T-helper 1 cell treated with Interleukin-12 subunit alpha and Interleukin-12 subunit beta and Interleukin-4 antibody, amounts not matched to agents 30 μg/mL and 1 μg/mL, for 36 hours (primary cell): Measurements from ENCODE around the gene TWIST1.

Source experiments
- H3K27ac Mint-ChIP-seq: one replicate; pipeline ENCODE4 v1.8.0; 2021; ENCODE audit warnings: mild to moderate bottlenecking, mixed read lengths
- H3K27me3 Mint-ChIP-seq: one replicate; pipeline ENCODE4 v1.8.0; 2021; ENCODE audit warnings: low read depth, mixed read lengths
- H3K36me3 Mint-ChIP-seq: one replicate; pipeline ENCODE4 v1.8.0; 2021; ENCODE audit warnings: low read depth, mixed read lengths
- H3K4me1 Mint-ChIP-seq: one replicate; pipeline ENCODE4 v1.8.0; 2021; ENCODE audit warnings: low read depth, mixed read lengths
- H3K4me3 Mint-ChIP-seq: one replicate; pipeline ENCODE4 v1.8.0; 2021; ENCODE audit warnings: mild to moderate bottlenecking, moderate library complexity, mixed read lengths
- H3K9me3 Mint-ChIP-seq: one replicate; pipeline ENCODE4 v1.8.0; 2021; ENCODE audit warnings: mixed read lengths

The TWIST1 gene

DNA sequence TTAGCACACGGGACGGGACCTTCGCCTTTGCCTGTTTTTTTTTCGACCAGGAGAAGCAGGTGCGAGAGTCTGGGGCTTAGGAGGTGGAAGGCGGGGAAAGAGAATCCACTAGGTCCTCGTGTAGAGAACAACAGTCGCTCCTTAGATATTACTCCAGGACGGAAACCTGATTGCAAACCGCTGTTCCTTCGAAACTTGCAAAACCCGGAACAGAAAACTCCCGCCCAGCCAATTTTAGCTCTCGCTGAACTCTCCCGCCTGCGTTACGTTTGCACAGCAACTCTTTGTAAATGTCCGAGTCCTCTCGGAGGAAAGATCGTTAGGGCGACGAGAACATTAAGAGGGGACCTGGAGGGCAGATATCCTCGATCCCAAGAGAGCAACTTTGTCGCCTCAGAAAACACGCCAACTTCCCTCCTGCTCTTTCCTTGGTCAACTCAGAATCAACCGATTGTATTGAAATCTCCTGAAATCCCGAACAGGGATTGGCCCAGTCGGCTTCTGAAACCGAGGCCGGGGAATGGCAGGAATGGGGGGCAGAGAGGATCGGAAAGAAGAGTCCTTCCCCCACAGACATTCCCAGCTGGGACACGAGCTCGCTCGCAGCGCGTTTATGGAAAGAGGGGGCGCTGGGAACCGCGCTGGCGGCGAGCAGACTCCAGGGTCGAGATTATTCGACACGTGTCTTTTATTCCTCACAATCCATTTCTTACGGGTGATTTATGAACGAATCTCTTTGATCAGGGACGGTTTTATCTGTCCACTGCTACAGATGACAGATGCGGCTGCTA lies 9.9 kb downstream of the TWIST1 start:
- peaks cover 4% of the 10 kb centered on the region for H3K36me3 Mint-ChIP-seq
- peaks cover 6% of the 10 kb centered on the region for H3K4me1 Mint-ChIP-seq
- no peak overlapping the region for H3K4me3 Mint-ChIP-seq
- no peak overlapping the region for H3K27ac Mint-ChIP-seq
- peaks cover 90% of the 10 kb centered on the region for H3K27me3 Mint-ChIP-seq
- H3K9me3 Mint-ChIP-seq = peaks cover 4% of the 10 kb centered on the region

DNA sequence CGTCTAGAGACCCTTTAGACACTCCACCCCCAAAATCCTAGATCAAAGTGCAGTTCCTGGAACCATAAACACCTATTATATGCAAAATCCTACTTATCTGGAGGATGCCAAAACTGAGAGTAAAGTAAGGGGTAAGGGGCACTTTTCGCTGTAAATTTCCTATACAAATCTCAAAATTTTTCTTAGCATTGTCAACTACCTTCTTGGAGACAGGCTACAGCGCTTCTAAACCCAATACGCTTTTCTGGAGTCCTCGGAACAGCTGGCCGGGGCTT lies 10.4 kb downstream of the TWIST1 start:
- Mint-ChIP-seq H3K4me1 (peaks cover 6% of the 10 kb centered on the region), H3K27me3 (peaks cover 85% of the 10 kb centered on the region), H3K36me3 (peaks cover 4% of the 10 kb centered on the region), H3K4me3 (no peak overlapping the region), H3K27ac (no peak overlapping the region), H3K9me3 (peaks cover 4% of the 10 kb centered on the region)

DNA sequence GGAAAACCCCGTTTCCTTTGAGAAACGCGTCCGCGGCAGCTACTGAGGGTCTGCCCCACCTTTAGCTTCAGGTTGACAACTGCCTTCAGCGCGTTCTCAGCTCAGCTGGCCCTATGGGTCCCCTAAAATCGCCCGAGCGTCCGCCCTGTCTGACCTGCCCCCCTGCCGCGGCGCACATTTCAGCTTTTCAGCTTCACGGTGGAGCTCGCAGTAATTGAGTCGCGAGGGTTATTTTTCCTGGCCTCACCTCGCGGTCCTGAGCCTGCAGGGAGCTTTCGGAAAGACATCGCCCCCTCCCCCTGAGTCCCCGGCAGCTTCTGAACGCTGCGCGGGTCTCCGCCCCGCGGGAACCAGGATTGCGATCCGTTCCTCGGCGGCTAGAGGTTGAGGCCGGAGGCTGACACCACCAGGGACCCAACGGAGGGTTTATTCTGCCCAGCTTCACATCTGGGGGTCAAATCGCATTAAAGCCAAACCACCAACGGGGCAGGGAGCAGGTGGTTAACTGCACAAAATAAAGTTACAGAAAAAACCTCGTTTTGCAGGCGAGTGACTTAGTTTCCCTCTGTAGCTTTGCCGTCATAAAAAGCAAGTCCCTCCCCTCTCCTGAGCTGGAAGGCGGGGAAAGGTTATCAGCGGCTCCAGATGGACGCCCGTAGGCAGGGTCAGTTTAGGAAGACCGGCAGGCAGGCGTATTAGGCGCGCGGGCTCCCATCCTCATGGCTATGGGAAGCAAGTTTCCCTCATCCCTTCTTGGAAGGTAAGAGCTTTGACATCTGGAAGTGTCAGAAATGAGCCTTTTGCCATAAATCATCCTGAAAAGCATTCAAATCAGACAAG lies 11.0 kb downstream of the TWIST1 start:
- peaks cover 6% of the 10 kb centered on the region for H3K4me1 Mint-ChIP-seq
- H3K27me3 Mint-ChIP-seq = peaks cover 79% of the 10 kb centered on the region
- H3K9me3 Mint-ChIP-seq = peaks cover 4% of the 10 kb centered on the region
- H3K4me3 Mint-ChIP-seq = no peak overlapping the region
- H3K36me3 Mint-ChIP-seq = peaks cover 4% of the 10 kb centered on the region
- no peak overlapping the region for H3K27ac Mint-ChIP-seq

DNA sequence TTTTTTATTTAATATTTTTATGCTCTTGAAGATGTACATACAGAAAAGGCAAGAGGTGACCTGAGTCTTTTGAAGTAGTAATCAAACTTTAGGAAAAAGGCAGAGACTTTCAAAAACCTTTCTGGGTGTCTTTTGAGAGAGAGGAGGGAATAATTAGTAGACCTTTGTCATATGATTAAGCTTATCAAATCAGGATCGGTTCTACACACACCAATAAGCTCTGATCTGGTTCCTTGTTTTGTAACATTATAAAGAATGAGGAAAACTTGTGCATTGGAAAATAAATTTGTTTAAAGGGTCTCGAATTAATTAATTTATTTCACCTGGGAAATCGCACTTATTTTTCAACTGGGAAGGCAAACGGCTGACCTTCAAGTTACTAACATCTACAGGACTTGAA lies 11.9 kb downstream of the TWIST1 start:
- Mint-ChIP-seq H3K27me3 (peaks cover 70% of the 10 kb centered on the region), H3K9me3 (peaks cover 4% of the 10 kb centered on the region), H3K4me3 (no peak overlapping the region), H3K27ac (no peak overlapping the region), H3K4me1 (peaks cover 4% of the 10 kb centered on the region), H3K36me3 (no peaks in the 10 kb centered on the region)

DNA sequence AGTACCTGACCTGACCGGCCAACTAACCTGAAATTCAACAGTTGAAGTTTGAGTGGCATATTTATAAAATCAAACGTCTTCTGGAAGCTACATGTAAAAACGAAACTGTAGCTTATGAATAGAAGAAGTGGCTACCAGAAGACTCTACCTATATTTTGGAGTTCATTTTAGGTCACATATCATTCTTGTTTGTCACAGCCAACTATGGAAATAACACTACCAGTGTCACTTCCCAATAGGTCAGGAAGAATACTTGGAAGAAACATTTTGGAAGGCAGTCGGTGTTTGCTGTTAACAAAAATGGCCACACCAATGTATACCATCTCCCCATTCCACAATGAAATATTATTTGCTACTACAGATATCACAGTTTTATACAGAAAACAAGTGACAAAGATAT lies 12.6 kb downstream of the TWIST1 start:
- H3K27ac Mint-ChIP-seq = no peak overlapping the region
- no peak overlapping the region for H3K4me3 Mint-ChIP-seq
- peaks cover 63% of the 10 kb centered on the region for H3K27me3 Mint-ChIP-seq
- H3K36me3 Mint-ChIP-seq = no peaks in the 10 kb centered on the region
- H3K4me1 Mint-ChIP-seq = peaks cover 4% of the 10 kb centered on the region
- H3K9me3 Mint-ChIP-seq = no peaks in the 10 kb centered on the region

DNA sequence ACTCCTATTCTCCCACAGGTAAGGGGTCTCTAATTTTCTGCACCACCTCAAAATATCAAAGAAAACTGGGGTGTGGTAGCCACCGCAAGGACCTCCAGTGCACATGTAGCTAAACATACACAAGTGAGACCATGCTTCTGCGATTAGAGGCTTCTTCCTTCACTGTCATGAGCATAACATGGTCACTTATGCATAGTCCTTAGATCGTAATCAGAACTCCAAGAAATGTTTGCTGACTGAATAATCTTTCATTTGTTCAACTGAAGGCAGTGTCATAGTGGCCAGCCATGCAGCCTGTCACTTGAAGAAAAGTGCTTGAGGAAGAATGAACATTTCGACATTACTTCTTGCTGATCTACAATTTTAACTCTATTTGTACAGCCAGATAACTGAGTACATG lies 14.6 kb downstream of the TWIST1 start:
- peaks cover 47% of the 10 kb centered on the region for H3K27me3 Mint-ChIP-seq

DNA sequence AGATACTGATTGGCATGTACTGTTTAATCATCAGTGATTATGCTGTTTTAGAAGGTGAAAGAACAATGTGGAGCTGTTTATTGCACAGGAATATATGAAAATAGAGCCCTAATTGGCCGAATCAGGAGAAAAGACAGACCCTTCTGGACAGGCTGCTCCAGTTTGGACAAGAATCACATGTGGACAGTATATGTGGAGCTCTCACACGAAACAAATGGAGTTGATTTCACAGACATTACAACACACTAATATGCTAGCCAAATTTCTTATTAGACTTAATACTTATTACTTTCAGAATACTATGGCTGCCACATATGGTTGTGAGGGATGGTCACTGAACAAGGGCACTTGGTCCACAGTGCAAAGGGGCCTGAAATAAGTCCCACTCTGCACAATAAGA lies 15.5 kb downstream of the TWIST1 start:
- Mint-ChIP-seq H3K36me3 (no peaks in the 10 kb centered on the region), H3K27me3 (peaks cover 37% of the 10 kb centered on the region), H3K27ac (no peak overlapping the region), H3K9me3 (no peaks in the 10 kb centered on the region), H3K4me3 (no peak overlapping the region), H3K4me1 (no peaks in the 10 kb centered on the region)

More for the DNA sequence above, 14.6 kb downstream of the TWIST1 start:
- Mint-ChIP-seq H3K27ac (no peak overlapping the region), H3K4me1 (peaks cover 4% of the 10 kb centered on the region), H3K36me3 (no peaks in the 10 kb centered on the region), H3K9me3 (no peaks in the 10 kb centered on the region), H3K4me3 (no peak overlapping the region)

DNA sequence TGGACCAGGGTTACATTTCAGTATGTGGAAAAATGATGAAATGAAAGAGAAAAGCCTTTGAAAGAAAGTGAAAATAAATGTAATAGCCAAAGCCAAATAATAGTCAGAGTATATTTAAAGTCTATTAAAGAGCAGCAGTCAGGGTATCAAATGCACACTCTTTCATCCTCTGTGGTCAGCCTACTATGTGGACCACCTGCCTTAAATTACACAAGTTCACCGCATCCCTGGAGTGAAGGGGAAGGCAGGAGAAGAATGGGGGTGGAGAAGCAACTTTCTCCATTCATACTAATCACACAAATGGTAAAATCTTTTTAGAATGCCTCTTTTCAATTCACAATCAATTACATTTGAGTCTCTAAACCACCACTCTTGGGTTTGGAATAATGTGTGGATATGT lies 16.0 kb downstream of the TWIST1 start:
- H3K4me3 Mint-ChIP-seq = no peak overlapping the region
- no peaks in the 10 kb centered on the region for H3K36me3 Mint-ChIP-seq
- H3K4me1 Mint-ChIP-seq = no peaks in the 10 kb centered on the region
- no peaks in the 10 kb centered on the region for H3K9me3 Mint-ChIP-seq
- peaks cover 33% of the 10 kb centered on the region for H3K27me3 Mint-ChIP-seq
- no peak overlapping the region for H3K27ac Mint-ChIP-seq

DNA sequence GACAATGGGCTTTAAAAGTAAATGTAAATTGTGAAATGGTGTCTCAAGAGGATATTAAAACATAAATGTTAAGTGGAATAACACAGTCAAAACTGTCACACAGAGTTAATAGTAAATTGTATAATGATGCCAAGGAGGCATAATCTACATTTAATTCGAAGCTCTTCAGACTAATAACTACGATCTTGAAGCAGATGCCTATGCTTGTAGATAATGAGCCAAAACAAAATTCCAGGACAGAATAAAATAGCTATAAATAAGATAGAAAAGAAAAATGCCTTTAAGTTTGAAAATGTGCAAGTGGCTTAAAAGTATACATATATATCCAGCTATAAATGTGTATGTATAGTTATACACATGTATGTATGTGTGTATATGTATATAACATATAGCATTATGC lies 17.5 kb downstream of the TWIST1 start:
- no peaks in the 10 kb centered on the region for H3K9me3 Mint-ChIP-seq
- H3K36me3 Mint-ChIP-seq = no peaks in the 10 kb centered on the region
- no peaks in the 10 kb centered on the region for H3K4me1 Mint-ChIP-seq
- H3K27me3 Mint-ChIP-seq = peaks cover 17% of the 10 kb centered on the region
- no peak overlapping the region for H3K27ac Mint-ChIP-seq
- no peak overlapping the region for H3K4me3 Mint-ChIP-seq

DNA sequence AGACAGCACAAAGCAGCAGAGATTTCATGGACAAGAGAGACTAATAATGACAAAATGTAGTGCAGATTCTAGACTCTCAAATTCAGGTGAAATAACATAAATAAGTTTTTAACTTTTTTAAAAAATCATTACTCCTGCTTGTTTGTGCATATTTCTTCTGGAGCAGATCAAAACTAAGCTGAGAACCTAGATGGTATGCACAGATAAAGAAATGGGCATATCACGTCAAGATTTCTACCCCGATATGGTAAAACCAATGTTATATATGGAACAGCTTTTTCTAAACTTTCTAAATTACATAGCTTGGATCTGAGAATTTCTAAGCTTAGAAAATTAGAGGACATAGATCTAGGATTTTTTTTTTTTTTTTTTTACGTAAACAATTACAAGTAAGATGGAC lies 18.2 kb downstream of the TWIST1 start:
- Mint-ChIP-seq H3K4me1 (no peaks in the 10 kb centered on the region), H3K9me3 (no peaks in the 10 kb centered on the region), H3K27me3 (peaks cover 10% of the 10 kb centered on the region), H3K36me3 (no peaks in the 10 kb centered on the region), H3K27ac (no peak overlapping the region), H3K4me3 (no peak overlapping the region)

DNA sequence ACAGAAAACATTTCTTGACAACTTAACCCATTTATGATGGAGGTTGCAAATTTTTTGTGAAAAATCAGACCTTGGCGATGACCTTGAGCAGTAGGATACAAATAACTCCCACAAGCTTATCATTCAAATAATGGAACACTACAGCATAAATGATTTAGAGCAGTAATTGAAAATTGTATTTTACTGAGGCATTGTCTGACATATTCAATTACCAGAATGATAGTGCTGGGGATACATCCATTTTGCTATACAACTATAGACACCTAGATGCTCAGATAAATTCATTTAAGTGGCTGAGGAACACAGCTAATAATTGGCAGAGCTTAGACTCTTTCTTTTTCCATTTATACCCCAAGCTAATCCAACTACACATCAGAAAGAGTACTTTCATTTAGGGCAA lies 18.9 kb downstream of the TWIST1 start:
- peaks cover 9% of the 10 kb centered on the region for H3K27me3 Mint-ChIP-seq
- H3K9me3 Mint-ChIP-seq = no peaks in the 10 kb centered on the region
- no peaks in the 10 kb centered on the region for H3K4me1 Mint-ChIP-seq
- no peak overlapping the region for H3K27ac Mint-ChIP-seq
- no peak overlapping the region for H3K4me3 Mint-ChIP-seq
- H3K36me3 Mint-ChIP-seq = no peaks in the 10 kb centered on the region

DNA sequence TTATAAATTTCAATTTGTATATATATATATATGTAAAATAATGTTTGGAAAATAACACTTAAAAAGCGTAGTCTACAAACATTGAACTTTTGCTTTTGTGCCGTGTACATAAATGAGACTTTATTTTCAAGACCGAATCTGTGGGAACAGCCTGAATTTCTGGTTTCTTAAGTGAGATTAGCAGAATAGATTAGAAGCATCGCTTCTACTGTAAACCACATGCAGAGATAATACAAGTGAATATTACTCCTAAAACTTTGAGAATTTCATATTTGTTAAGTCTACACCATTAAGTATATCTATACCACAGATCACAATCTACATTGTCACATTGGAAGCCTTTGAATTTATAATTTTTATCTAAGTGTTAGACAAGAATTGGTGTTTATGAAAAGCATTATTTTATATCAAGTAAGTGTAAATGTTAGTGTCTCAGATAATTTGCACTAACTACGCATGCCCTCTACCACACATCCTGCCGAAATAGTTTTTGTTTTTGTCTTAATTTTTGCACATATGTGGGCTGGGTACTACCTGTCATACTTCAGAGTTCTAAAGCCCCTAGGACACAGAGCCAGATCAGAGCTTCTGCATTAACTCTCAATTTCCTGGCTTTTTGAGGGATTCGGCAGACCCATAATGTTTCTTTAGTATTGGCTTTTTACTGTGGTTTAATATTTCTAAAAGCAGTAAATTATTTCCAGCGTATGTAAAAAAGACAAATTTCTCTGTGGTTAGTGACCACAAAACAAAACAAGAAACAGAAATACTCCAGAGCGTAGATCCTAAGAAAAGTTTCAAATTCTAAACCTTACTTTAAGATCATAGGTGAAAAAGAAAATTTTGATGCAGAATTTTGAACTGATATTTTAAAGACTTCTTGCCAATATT lies 20.0 kb downstream of the TWIST1 start:
- Mint-ChIP-seq H3K4me3 (no peak overlapping the region), H3K27ac (no peak overlapping the region), H3K9me3 (no peaks in the 10 kb centered on the region), H3K4me1 (no peaks in the 10 kb centered on the region), H3K36me3 (no peaks in the 10 kb centered on the region), H3K27me3 (peaks cover 4% of the 10 kb centered on the region)

DNA sequence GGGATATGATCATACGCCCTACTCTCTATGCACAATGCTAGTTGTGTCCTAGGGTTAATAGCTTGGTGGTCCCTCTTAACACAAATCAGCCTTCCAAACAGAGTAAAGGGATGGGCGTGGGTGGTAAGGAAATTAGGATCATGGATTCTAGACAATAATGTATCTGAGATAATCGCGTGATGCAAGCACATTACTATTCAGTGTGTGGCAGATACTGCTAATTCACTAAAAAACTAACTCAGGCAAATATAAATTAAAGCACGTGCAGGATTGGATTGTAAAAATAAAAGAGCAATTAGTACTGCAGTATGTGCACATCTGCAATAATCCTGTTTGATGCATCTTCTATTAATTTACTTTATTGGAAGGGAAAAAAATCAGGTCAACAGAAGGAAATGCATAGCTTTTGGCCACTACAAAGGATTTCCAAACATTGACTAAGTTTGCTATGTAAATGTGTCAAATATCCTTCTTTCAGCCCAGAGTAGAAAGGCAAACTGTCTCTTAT lies 22.0 kb downstream of the TWIST1 start:
- Mint-ChIP-seq H3K27ac (no peak overlapping the region), H3K36me3 (no peaks in the 10 kb centered on the region), H3K27me3 (peaks cover 4% of the 10 kb centered on the region)

DNA sequence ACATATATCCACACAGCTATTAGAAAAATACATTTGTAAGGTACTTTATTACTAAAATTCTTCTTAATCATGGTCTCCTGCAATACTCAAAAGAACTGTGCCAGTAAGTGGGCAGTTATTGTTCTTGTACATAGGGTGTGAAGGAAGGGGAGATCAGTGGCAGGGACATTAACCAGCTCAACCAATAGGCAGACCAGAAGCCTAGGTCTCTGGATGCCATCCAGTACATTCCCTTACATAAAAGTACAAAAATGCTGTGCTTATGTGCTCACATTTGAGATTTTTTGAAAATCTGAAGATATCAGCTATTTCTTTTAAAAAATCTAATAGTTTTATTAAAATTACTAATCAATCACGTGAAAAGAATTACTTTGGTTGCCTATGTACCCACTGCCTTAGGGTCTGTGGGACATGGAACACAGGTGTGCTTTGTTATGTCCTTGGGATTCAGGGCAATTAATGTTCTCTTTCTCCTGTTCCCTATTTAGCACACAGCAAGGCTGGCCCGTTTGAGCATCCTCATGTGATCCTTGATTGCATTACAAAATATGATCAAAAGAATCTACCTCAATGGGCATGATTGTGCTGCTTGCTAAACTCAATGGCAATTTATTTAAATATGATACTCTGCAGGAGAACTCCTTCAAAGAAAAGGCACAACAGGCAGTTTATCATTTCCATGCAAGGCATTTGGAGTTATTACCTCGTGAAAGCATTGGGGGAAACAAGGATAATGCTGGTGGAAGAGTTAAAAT lies 22.7 kb downstream of the TWIST1 start:
- H3K4me3 Mint-ChIP-seq = no peak overlapping the region
- H3K27me3 Mint-ChIP-seq = peaks cover 4% of the 10 kb centered on the region
- H3K4me1 Mint-ChIP-seq = no peaks in the 10 kb centered on the region
- no peak overlapping the region for H3K27ac Mint-ChIP-seq
- H3K36me3 Mint-ChIP-seq = no peaks in the 10 kb centered on the region
- no peaks in the 10 kb centered on the region for H3K9me3 Mint-ChIP-seq

More for the DNA sequence above, 22.0 kb downstream of the TWIST1 start:
- H3K4me1 Mint-ChIP-seq = no peaks in the 10 kb centered on the region
- H3K4me3 Mint-ChIP-seq = no peak overlapping the region
- no peaks in the 10 kb centered on the region for H3K9me3 Mint-ChIP-seq
